ENCODE measurements around the gene CCDC110.

CCDC110 gene

GRCh38 chr4:185468999-185469398 lies 2.5 kb downstream of the CCDC110 start:
- Histone ChIP-seq H3K27ac (ENCODE audit: low read length, poor library complexity, severe bottlenecking) (no peak overlapping the region), H3K18ac (ENCODE audit: low read depth in 1 of 2, low read length in 2 of 2) (no peak overlapping the region), H3K79me1 (replicated peaks; ENCODE audit: low read length, poor library complexity, severe bottlenecking) (no peaks in the 10 kb centered on the region), H3K4me2 (ENCODE audit: low read length, poor library complexity, severe bottlenecking) (no peak overlapping the region), H3K27me3 (ENCODE audit: control insufficient read depth in 1 of 2, insufficient read depth in 1 of 2, low read length in 2 of 2) (peaks cover 6 to 19% of the 10 kb centered on the region in 2 experiments), H3K4me1 (ENCODE audit: control insufficient read depth, insufficient read depth, low read depth, low read length) (peaks cover 8% of the 10 kb centered on the region), H2BK120ac (ENCODE audit: low read depth, low read length) (no peak overlapping the region), H3K23ac (ENCODE audit: low read length in 2 of 2) (no peak overlapping the region), H3K4ac (ENCODE audit: low read depth in 1 of 2, low read length in 2 of 2) (no peak overlapping the region), H3K9me3 (ENCODE audit: control insufficient read depth, low read length) (no peaks in the 10 kb centered on the region), H3K4me3 (ENCODE audit: insufficient read depth in 1 of 2, low read depth in 1 of 2, low read length in 2 of 2) (no peak overlapping the region), H3K36me3 (ENCODE audit: control insufficient read depth in 1 of 2, insufficient read depth in 2 of 2, low read depth in 1 of 2, low read length in 2 of 2) (no peaks in the 10 kb centered on the region), H2AK5ac (ENCODE audit: low read length, severe bottlenecking) (no peak overlapping the region), H2BK12ac (ENCODE audit: low read length in 2 of 2) (no peak overlapping the region), H2BK5ac (ENCODE audit: low read depth, low read length, poor library complexity, severe bottlenecking) (no peak overlapping the region), H2AFZ (ENCODE audit: low read depth, low read length) (no peak overlapping the region), H2BK15ac (ENCODE audit: low read depth, poor library complexity, severe bottlenecking) (no peak overlapping the region), H4K8ac (ENCODE audit: low read length) (no peak overlapping the region), H4K91ac (ENCODE audit: low read length) (no peak overlapping the region), H3K9ac (ENCODE audit: low read length) (no peak overlapping the region), H3K14ac (ENCODE audit: low read length in 2 of 2) (no peak overlapping the region)
- 88% methylated on average over 2 of the region's 2 CpGs for WGBS
- no peak for DNase-seq

GRCh38 chr4:185467991-185468390 lies 3.5 kb downstream of the CCDC110 start:
- no peaks in the 10 kb centered on the region for H3K79me1 ChIP-seq (replicated peaks; ENCODE audit: low read length, poor library complexity, severe bottlenecking)
- no peak overlapping the region for H3K14ac ChIP-seq (ENCODE audit: low read length in 2 of 2)
- no peak overlapping the region for H3K9ac ChIP-seq (ENCODE audit: low read length)
- H2AFZ ChIP-seq (ENCODE audit: low read depth, low read length): no peak overlapping the region
- no peaks in the 10 kb centered on the region for H3K9me3 ChIP-seq (ENCODE audit: control insufficient read depth, low read length)
- no peak overlapping the region for H3K18ac ChIP-seq (ENCODE audit: low read depth in 1 of 2, low read length in 2 of 2)
- H3K27me3 ChIP-seq (ENCODE audit: control insufficient read depth in 1 of 2, insufficient read depth in 1 of 2, low read length in 2 of 2): peaks cover 6 to 22% of the 10 kb centered on the region in 2 experiments
- no peak overlapping the region for H2BK120ac ChIP-seq (ENCODE audit: low read depth, low read length)
- no peak overlapping the region for H3K4me2 ChIP-seq (ENCODE audit: low read length, poor library complexity, severe bottlenecking)
- peak overlapping the region; percentile 21 for H4K8ac ChIP-seq (ENCODE audit: low read length)
- H3K27ac ChIP-seq (ENCODE audit: low read length, poor library complexity, severe bottlenecking): no peak overlapping the region
- no peak overlapping the region for H3K4ac ChIP-seq (ENCODE audit: low read depth in 1 of 2, low read length in 2 of 2)
- no peak overlapping the region for H3K4me3 ChIP-seq (ENCODE audit: insufficient read depth in 1 of 2, low read depth in 1 of 2, low read length in 2 of 2)
- H2BK12ac ChIP-seq (ENCODE audit: low read length in 2 of 2): no peak overlapping the region
- 90% methylated on average over 6 of the region's 8 CpGs for WGBS
- H3K36me3 ChIP-seq (ENCODE audit: control insufficient read depth in 1 of 2, insufficient read depth in 2 of 2, low read depth in 1 of 2, low read length in 2 of 2): no peaks in the 10 kb centered on the region
- H2AK5ac ChIP-seq (ENCODE audit: low read length, severe bottlenecking): no peak overlapping the region
- H3K23ac ChIP-seq (ENCODE audit: low read length in 2 of 2): no peak overlapping the region
- peaks cover 8% of the 10 kb centered on the region for H3K4me1 ChIP-seq (ENCODE audit: control insufficient read depth, insufficient read depth, low read depth, low read length)
- no peak overlapping the region for H2BK15ac ChIP-seq (ENCODE audit: low read depth, poor library complexity, severe bottlenecking)
- DNase-seq: no peak
- no peak overlapping the region for H2BK5ac ChIP-seq (ENCODE audit: low read depth, low read length, poor library complexity, severe bottlenecking)
- no peak overlapping the region for H4K91ac ChIP-seq (ENCODE audit: low read length)

- Histone ChIP-seq H3K9ac (ENCODE audit: low read length) (peak overlapping the region; percentile 70), H2AK5ac (ENCODE audit: low read length, severe bottlenecking) (no peak overlapping the region), H2BK120ac (ENCODE audit: low read depth, low read length) (no peak overlapping the region), H3K4me2 (ENCODE audit: low read length, poor library complexity, severe bottlenecking) (no peak overlapping the region), H3K27me3 (ENCODE audit: control insufficient read depth in 1 of 2, insufficient read depth in 1 of 2, low read length in 2 of 2) (peaks cover 6 to 22% of the 10 kb centered on the region in 2 experiments), H3K36me3 (ENCODE audit: control insufficient read depth in 1 of 2, insufficient read depth in 2 of 2, low read depth in 1 of 2, low read length in 2 of 2) (no peaks in the 10 kb centered on the region), H3K14ac (ENCODE audit: low read length in 2 of 2) (no peak overlapping the region), H3K4me1 (ENCODE audit: control insufficient read depth, insufficient read depth, low read depth, low read length) (peaks cover 7% of the 10 kb centered on the region), H3K4ac (ENCODE audit: low read depth in 1 of 2, low read length in 2 of 2) (no peak overlapping the region), H3K27ac (ENCODE audit: low read length, poor library complexity, severe bottlenecking) (no peak overlapping the region), H3K79me1 (replicated peaks; ENCODE audit: low read length, poor library complexity, severe bottlenecking) (no peaks in the 10 kb centered on the region), H3K4me3 (ENCODE audit: insufficient read depth in 1 of 2, low read depth in 1 of 2, low read length in 2 of 2) (peak overlapping the region in 1 of 2 experiments; percentile 67), H2BK15ac (ENCODE audit: low read depth, poor library complexity, severe bottlenecking) (no peak overlapping the region), H2BK5ac (ENCODE audit: low read depth, low read length, poor library complexity, severe bottlenecking) (no peak overlapping the region), H3K23ac (ENCODE audit: low read length in 2 of 2) (no peak overlapping the region), H3K18ac (ENCODE audit: low read depth in 1 of 2, low read length in 2 of 2) (no peak overlapping the region), H2AFZ (ENCODE audit: low read depth, low read length) (no peak overlapping the region), H2BK12ac (ENCODE audit: low read length in 2 of 2) (no peak overlapping the region), H3K9me3 (ENCODE audit: control insufficient read depth, low read length) (no peaks in the 10 kb centered on the region), H4K91ac (ENCODE audit: low read length) (no peak overlapping the region), H4K8ac (ENCODE audit: low read length) (no peak overlapping the region)
- DNase-seq: no peak
- WGBS: 87% methylated on average over 2 of the region's 4 CpGs
Observed at GRCh38 chr4:185467101-185467500, 4.4 kb downstream of the CCDC110 start.

- no peak overlapping the region for H3K18ac ChIP-seq (ENCODE audit: low read depth in 1 of 2, low read length in 2 of 2)
- H3K9me3 ChIP-seq (ENCODE audit: control insufficient read depth, low read length): no peaks in the 10 kb centered on the region
- no peaks in the 10 kb centered on the region for H3K79me1 ChIP-seq (replicated peaks; ENCODE audit: low read length, poor library complexity, severe bottlenecking)
- H2BK5ac ChIP-seq (ENCODE audit: low read depth, low read length, poor library complexity, severe bottlenecking): no peak overlapping the region
- H3K9ac ChIP-seq (ENCODE audit: low read length): no peak overlapping the region
- peaks cover 3% of the 10 kb centered on the region for H3K4me1 ChIP-seq (ENCODE audit: control insufficient read depth, insufficient read depth, low read depth, low read length)
- H3K4ac ChIP-seq (ENCODE audit: low read depth in 1 of 2, low read length in 2 of 2): no peak overlapping the region
- no peak overlapping the region for H3K4me2 ChIP-seq (ENCODE audit: low read length, poor library complexity, severe bottlenecking)
- H2BK120ac ChIP-seq (ENCODE audit: low read depth, low read length): no peak overlapping the region
- H3K27ac ChIP-seq (ENCODE audit: low read length, poor library complexity, severe bottlenecking): no peak overlapping the region
- peak overlapping the region; percentile 23 for H2AFZ ChIP-seq (ENCODE audit: low read depth, low read length)
- no peaks in the 10 kb centered on the region for H3K36me3 ChIP-seq (ENCODE audit: control insufficient read depth in 1 of 2, insufficient read depth in 2 of 2, low read depth in 1 of 2, low read length in 2 of 2)
- H3K4me3 ChIP-seq (ENCODE audit: insufficient read depth in 1 of 2, low read depth in 1 of 2, low read length in 2 of 2): no peak overlapping the region
- no peak for DNase-seq
- H3K14ac ChIP-seq (ENCODE audit: low read length in 2 of 2): no peak overlapping the region
- WGBS: 93% methylated on average over 3 of the region's 3 CpGs
- H4K8ac ChIP-seq (ENCODE audit: low read length): no peak overlapping the region
- H3K27me3 ChIP-seq (ENCODE audit: control insufficient read depth in 1 of 2, insufficient read depth in 1 of 2, low read length in 2 of 2): peaks cover 6 to 25% of the 10 kb centered on the region in 2 experiments
- H2BK15ac ChIP-seq (ENCODE audit: low read depth, poor library complexity, severe bottlenecking): no peak overlapping the region
- no peak overlapping the region for H2BK12ac ChIP-seq (ENCODE audit: low read length in 2 of 2)
- no peak overlapping the region for H4K91ac ChIP-seq (ENCODE audit: low read length)
- no peak overlapping the region for H3K23ac ChIP-seq (ENCODE audit: low read length in 2 of 2)
- H2AK5ac ChIP-seq (ENCODE audit: low read length, severe bottlenecking): no peak overlapping the region
Observed at GRCh38 chr4:185465707-185466106, 5.8 kb downstream of the CCDC110 start.
